ENCODE measurements around the gene ARHGAP19.

The ARHGAP19 gene

DNA sequence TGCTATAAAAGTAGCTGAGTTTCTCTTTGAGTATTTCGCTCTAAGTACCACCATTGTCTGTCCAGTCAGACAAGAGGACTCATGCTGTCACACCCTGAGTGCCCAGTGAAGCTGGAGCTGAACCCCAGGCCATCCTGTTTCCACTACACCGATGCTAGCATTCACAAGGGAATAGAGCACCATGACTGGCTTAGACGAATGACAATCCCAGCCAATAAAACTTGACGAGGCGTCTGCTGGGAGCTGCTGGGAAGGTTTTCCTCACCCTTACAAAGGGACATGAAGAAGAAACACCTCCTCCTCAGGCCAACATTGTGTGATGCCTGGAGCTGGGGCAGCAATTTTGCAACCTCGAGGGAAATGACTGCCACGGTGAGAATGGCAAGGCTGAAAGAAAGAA lies 89.2 kb downstream of the ARHGAP19 start:
- POLR2A ChIA-PET: no interaction called here

DNA sequence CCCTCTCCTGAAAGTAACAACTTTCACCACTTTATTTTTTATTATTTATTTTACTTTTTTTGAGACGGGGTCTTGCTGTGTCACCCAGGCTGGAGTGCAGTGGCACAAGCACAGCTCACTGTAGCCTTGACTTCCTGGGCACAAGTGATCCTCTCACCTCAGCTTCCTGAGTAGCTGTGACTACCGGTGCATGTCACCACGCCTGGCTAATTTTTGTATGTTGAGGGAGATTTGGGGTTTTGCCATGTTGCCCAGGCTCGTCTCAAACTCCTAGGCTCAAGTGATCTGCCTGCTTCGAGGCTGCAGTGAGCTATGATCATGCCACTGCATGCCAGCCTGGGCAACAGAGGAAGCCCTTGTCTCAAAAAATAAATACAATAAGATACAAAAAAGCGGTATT lies 91.8 kb downstream of the ARHGAP19 start:
- ChIA-PET POLR2A (no interaction called here), CTCF (interaction anchor here (1.3 to 38.4 kb wide), 3 partner anchors 9 to 128 kb away, joined by 3 to 860 read pairs (median 9); no protein-coding TSS in a partner anchor)
- TF ChIP-seq, protein P1, sequence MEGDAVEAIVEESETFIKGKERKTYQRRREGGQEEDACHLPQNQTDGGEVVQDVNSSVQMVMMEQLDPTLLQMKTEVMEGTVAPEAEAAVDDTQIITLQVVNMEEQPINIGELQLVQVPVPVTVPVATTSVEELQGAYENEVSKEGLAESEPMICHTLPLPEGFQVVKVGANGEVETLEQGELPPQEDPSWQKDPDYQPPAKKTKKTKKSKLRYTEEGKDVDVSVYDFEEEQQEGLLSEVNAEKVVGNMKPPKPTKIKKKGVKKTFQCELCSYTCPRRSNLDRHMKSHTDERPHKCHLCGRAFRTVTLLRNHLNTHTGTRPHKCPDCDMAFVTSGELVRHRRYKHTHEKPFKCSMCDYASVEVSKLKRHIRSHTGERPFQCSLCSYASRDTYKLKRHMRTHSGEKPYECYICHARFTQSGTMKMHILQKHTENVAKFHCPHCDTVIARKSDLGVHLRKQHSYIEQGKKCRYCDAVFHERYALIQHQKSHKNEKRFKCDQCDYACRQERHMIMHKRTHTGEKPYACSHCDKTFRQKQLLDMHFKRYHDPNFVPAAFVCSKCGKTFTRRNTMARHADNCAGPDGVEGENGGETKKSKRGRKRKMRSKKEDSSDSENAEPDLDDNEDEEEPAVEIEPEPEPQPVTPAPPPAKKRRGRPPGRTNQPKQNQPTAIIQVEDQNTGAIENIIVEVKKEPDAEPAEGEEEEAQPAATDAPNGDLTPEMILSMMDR (IDR thresholded peaks at IDR 0.05; ENCODE audit: insufficient read depth, low read length, missing control alignments): no peak
- DNase-seq (ENCODE audit: low read depth, low spot score): no peak
- no peak overlapping the region for H3K4me3 ChIP-seq (ENCODE audit: low read depth, low read length)

More for the DNA sequence above, 89.2 kb downstream of the ARHGAP19 start:
- TF ChIP-seq, protein P1 (IDR thresholded peaks at IDR 0.05; ENCODE audit: insufficient read depth, low read length, missing control alignments): no peak
- CTCF ChIA-PET: interaction anchor here (0.9 to 38.4 kb wide), 7 partner anchors 5 to 833 kb away, joined by 3 to 1063 read pairs (median 4); no protein-coding TSS in a partner anchor
- no peak for DNase-seq (ENCODE audit: low read depth, low spot score)
- no peak overlapping the region for H3K4me3 ChIP-seq (ENCODE audit: low read depth, low read length)

DNA sequence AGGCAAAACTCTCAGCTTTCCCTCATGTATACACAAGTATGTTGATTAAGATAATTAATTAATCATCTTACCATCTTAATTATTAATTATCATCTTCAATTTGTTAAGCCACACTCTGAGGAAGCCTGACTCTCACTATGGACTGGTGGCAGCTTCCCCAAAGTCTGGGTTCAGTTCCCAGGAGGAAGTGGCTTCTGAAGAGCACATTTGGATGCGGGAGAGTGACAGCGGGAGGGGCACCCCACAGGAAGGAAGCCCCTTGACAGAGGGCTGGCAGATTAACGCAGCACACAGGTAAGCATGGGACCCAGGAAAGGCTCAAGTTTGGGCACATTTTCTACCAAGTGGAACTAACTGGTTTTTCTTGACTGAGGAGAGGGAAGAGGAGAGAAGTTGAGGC lies 93.3 kb downstream of the ARHGAP19 start:
- no peak for DNase-seq (ENCODE audit: low read depth, low spot score)
- H3K4me3 ChIP-seq (ENCODE audit: low read depth, low read length): no peak overlapping the region
- TF ChIP-seq, protein P1 (IDR thresholded peaks at IDR 0.05; ENCODE audit: insufficient read depth, low read length, missing control alignments): no peak
- CTCF ChIA-PET: interaction anchor here (3.7 to 38.4 kb wide), 2 partner anchors 22 to 126 kb away, joined by 29 to 860 read pairs; no protein-coding TSS in a partner anchor
- POLR2A ChIA-PET: no interaction called here

DNA sequence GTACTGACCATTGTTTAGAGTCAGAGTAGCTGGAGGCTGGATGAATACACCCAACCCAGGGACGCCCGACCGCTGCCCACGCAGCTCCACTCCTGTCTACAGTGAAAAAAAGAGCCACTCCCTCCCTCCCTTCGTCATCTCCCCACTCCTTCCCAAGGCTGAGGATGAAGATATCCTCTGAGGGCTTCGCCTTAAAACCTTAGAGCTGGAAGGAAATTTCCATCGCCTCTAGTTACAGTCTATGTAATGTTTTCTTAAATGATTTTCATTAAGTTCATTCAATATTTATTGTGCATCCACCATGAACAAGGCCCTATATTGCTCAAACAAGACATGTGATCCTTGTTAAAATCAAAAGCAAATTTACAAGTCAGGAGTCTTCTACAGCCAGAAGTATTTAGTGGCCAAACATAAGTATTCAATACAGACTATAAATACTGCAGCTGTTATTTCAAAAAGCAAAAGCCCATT lies 95.4 kb downstream of the ARHGAP19 start:
- ChIA-PET POLR2A (no interaction called here), CTCF (interaction anchor here (0.7 to 38.4 kb wide), 21 partner anchors 9 to 219 kb away, joined by 3 to 860 read pairs (median 3); no protein-coding TSS in a partner anchor)
- TF ChIP-seq, protein P1 (IDR thresholded peaks at IDR 0.05; ENCODE audit: insufficient read depth, low read length, missing control alignments): no peak
- no peak for DNase-seq (ENCODE audit: low read depth, low spot score)
- no peak overlapping the region for H3K4me3 ChIP-seq (ENCODE audit: low read depth, low read length)

DNA sequence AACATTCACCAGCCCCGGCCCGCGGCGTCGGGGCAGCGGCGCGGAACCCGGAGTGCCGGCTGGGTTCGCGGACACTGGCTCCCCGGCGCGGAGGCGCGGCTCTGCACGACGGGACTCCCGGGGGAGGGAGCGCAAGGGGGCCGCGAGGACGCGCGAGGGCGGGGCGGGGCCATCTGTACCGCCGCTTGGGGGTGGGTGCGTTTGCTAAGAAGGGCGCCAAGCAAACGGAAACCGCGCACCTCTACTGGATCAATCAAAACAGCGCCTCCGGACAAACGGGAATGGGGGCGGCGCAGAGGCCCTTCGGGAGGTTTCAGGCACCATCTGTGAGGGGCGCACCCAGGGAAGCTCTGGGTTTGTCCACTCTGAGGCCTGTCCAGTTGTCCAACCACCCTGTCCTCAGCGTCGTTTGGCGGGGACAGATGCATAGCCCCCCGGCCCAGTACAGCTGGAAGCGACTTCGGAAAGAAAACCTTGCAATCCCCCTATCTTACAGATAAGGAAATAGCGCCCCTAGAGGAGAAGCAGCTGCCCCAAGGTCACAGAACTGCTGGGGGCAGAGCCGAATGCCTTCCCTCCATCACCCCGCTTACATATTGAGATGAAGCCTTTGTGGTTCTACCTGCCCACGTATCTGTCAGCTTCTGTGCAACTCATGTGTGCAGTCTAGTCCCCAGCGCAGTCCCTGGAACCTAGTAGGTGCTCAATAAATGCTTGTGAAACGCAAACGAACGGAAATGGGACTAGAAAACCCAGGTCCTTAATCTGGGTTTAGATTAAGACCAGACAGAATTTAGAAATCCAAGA lies 96.0 kb downstream of the ARHGAP19 start:
- TF ChIP-seq, protein P1 (IDR thresholded peaks at IDR 0.05; ENCODE audit: insufficient read depth, low read length, missing control alignments): peak; percentile 69
- no peak for DNase-seq (ENCODE audit: low read depth, low spot score)
- peak overlapping the region; percentile 56 for H3K4me3 ChIP-seq (ENCODE audit: low read depth, low read length)
- ChIA-PET CTCF (interaction anchor here (0.7 to 38.4 kb wide), 19 partner anchors 9 to 219 kb away, joined by 3 to 860 read pairs (median 4); no protein-coding TSS in a partner anchor), POLR2A (no interaction called here)

DNA sequence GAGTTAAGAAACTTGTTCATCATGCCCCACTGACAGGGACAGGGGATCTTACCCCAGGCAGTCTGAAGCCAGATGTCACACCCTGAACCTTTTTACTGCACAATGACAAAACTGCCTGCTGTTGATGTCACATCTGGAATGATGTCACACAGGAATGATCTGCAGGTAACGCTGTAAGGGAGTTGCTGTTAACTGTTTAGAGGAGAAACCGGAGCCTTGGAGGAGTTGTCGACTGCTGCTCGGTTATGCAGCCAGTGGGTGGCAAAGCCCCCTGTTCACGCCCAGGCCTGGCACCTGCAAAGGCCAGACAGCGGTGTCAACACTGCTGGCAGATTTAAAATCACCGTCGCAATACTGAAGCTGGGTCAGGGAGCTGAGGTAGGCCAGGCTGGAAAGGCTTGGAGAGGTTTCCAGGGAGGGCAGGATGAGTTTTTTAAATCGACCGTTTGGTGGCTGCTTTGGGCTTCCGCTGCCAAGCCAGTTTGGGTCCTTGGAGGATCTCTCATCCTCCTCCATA lies 96.7 kb downstream of the ARHGAP19 start:
- POLR2A ChIA-PET: no interaction called here
- peak overlapping the region; percentile 56 for H3K4me3 ChIP-seq (ENCODE audit: low read depth, low read length)
- TF ChIP-seq, protein P1 (IDR thresholded peaks at IDR 0.05; ENCODE audit: insufficient read depth, low read length, missing control alignments): no peak
- no peak for DNase-seq (ENCODE audit: low read depth, low spot score)
- CTCF ChIA-PET: interaction anchor here (0.7 to 38.4 kb wide), 14 partner anchors 8 to 159 kb away, joined by 3 to 860 read pairs (median 5); no protein-coding TSS in a partner anchor

Data from AG04449 (cell line).